Measurements from ENCODE around the gene ALOX15B.
"Not testable (repeated sequence)": the region's sequence is repeated elsewhere in the genome, so short reads cannot be mapped to it uniquely, and the experiment has no call there.

Gene ALOX15B

GRCh38 chr17:8012045-8012580 is 26.7 kb upstream of the ALOX15B start:
- DNase-seq, result no peak
- in situ Hi-C loops (cut with MboI; ENCODE audit: low pct_unique_long_range_greater_than_20kb, low sequenced_read_pairs), result no loop called here

DNA sequence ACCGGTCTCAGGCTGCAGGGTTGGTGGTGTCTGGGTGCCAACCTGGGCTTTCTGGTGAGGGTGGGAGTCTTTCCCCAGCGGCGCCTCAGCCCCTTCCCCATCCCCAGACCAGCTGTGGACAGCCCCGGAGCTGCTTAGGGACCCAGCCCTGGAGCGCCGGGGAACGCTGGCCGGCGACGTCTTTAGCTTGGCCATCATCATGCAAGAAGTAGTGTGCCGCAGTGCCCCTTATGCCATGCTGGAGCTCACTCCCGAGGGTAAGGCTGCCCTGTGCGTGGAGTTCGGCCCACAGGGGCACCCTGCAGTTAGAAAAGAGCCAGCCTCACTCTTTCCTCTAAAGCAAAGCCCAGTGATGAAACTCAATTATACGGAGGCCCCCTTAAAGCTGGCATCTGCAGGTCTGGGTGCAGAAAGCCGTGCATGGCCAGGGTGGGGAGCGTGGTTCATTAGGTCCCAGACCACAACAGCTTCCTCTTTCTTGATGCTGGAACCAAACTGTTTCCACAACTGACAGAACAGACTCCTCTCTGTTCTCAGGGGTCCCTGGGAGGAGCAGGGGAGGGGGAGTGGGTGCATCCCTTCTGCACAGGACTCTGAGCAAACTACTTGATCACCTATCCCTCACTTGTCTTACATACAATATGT is 25.7 kb upstream of the ALOX15B start:
- DNase-seq, result peak; percentile 60
- in situ Hi-C loops (cut with MboI; ENCODE audit: low pct_unique_long_range_greater_than_20kb, low sequenced_read_pairs), result no loop called here

DNA sequence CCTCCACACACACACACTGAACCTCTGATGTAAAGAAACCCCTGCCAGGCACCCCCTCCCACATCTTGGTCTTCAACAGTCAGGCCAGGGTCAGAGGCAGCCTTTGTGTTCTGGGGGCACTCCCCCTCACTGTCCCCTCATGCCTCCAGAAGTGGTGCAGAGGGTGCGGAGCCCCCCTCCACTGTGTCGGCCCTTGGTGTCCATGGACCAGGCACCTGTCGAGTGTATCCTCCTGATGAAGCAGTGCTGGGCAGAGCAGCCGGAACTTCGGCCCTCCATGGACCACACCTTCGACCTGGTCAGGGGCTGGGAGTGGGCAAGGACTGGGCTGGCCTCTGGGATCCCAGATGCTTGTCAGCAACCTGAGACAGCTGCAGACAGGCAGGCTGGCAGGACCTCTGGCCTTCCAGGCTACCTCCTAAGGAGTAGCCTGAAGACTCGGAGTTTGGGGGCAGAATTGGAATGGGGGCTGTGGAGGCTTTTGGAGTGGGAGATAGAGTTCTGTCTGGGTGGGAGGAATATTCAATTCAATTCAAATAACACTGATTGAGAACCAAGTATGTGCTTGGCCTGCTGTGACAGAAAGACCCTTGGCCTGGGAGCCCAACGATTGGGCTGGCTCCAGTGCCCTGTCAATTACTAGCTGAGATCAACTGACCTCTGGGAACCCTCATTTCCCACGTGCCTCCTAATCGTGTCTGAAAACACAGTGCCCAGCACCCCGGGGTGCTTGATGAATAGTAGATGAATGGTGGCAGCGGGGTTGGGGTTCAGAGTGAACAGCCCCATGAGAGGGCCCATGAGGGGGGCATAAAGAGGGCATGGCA is 24.9 kb upstream of the ALOX15B start:
- in situ Hi-C loops (cut with MboI; ENCODE audit: low pct_unique_long_range_greater_than_20kb, low sequenced_read_pairs), result no loop called here
- no peak for DNase-seq

GRCh38 chr17:8014558-8014850 is 24.4 kb upstream of the ALOX15B start:
- no peak for DNase-seq
- in situ Hi-C loops (cut with MboI; ENCODE audit: low pct_unique_long_range_greater_than_20kb, low sequenced_read_pairs), result no loop called here

- in situ Hi-C loops (cut with MboI; ENCODE audit: low pct_unique_long_range_greater_than_20kb, low sequenced_read_pairs), result no loop called here
- no peak for DNase-seq
These were observed 23.5 kb upstream of the ALOX15B start for GRCh38 chr17:8015236-8015956.

DNA sequence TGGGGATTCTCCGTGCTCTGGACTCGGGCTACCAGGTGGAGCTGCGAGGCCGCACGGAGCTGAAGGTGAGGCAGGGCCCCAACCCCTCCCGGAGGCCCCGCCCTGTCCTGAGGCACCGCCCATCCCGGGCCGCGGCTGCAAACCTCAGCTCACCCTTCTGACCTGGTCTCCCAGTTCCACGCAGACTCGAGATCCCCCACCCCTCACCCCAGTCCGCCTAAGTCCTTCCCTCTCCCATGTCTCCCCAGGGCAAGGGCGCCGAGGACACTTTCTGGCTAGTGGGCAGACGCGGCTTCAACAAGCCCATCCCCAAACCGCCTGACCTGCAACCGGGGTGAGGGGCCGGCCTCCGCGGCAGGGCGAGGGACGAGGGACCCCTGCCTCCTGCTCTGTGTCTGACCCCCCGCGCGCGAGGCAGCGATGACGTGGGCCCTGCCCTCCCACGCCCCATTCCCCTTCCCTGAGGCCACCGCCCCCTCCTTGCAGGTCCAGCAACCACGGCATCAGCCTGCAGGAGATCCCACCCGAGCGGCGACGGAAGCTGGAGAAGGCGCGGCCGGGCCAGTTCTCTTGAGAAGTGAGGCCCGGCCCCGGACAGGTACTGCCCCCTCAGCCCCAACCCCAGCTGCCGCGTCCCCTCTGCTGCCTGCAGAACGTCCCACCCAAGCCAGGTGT is 22.8 kb upstream of the ALOX15B start:
- in situ Hi-C loops (cut with MboI; ENCODE audit: low pct_unique_long_range_greater_than_20kb, low sequenced_read_pairs), result no loop called here
- no peak for DNase-seq

DNA sequence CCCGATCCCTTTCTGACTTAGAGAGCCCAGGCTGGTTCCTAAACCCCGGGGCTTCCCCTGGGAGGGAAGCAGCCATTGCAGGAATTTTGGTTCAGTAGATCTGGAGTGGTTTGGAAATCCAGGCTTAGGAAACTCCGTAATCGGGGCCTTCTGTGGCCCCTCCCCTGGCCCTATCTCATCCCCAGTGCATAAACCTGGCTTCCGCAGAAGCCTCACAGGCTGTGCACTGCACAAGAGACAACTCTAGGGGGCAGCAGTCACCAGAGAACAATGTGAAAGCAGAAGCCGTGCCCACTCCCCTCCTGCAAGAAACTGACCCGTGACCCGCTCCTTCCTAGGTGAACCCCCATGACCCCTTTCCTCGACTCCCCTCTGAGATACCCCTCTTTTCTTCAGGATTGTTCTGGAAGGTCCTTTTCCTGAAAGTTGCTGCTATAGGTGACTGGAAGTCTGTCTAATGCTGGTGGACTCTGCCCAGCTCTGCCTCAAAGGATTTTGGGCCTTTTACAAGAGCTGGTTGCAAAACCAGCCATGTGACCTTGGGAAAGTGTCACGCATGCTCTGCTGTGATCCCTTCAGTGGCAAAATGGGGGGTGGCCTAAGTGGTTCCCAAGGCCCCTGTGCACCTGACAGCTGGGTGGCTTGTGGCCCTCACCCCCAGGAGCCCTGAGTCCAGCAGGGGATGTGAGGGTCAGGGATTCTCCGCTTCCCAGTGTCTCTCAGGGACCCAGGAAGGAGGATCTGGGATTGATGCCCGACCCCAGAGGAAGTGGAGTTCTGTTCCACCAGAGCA is 22.0 kb upstream of the ALOX15B start:
- in situ Hi-C loops (cut with MboI; ENCODE audit: low pct_unique_long_range_greater_than_20kb, low sequenced_read_pairs), result no loop called here
- peak; percentile 91 for DNase-seq

- in situ Hi-C loops (cut with MboI; ENCODE audit: low pct_unique_long_range_greater_than_20kb, low sequenced_read_pairs), result no loop called here
- DNase-seq, result peak; percentile 43
These were observed 20.4 kb upstream of the ALOX15B start for GRCh38 chr17:8018436-8018835.

- in situ Hi-C loops (cut with MboI; ENCODE audit: low pct_unique_long_range_greater_than_20kb, low sequenced_read_pairs), result no loop called here
- no peak for DNase-seq
These were observed 19.7 kb upstream of the ALOX15B start for GRCh38 chr17:8019166-8019565.

DNA sequence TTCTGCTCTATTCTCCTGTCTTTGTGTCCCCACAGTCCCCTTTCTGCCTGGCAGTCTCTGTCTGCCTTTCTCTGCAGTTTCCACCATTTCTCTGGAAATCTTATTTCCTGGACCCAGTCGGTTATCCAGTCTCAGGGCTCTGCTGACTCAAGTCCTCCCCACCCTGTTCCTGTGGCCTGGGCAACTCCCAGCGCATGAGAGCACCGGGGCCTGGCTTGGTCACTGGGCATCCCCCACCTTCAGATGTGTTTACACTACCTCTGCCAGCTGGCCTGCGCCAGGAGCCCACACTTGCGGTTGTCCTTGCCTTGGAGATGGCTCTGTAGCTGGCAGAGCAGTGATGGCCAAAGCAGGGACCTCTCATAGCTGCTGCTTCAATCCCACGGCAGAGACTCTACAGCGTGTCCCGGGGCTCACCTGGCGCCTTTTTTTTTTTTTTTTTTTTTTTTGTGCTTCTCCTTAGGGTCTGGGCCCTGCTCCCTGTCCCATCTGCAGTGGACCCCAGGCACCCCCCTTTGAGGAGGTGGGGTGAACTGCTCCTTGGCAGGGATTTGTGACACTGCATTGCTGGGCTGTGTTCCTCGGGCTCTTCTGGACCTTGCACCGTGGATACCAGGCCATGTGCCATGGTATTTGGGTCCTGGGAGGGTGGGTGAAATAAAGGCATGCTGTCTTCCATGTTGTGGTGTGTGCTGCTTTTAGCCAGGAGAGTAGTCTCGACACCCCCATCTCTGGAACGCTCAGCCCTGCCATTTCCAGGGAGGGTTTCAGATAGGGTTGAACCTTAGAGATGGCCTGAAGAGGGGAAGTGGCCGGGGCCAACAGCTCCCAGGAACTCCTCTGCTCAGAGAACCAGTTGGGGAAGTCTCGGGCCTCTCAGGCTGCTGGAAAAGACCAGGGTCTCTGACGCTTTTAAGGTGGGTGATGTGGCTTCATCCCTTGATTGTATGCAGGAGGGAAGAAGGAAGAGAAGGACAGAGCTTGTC is 18.9 kb upstream of the ALOX15B start:
- DNase-seq, result no peak
- in situ Hi-C loops (cut with MboI; ENCODE audit: low pct_unique_long_range_greater_than_20kb, low sequenced_read_pairs), result no loop called here

- in situ Hi-C loops (cut with MboI; ENCODE audit: low pct_unique_long_range_greater_than_20kb, low sequenced_read_pairs), result no loop called here
- DNase-seq, result no peak
These were observed 17.9 kb upstream of the ALOX15B start for GRCh38 chr17:8020776-8021564.

DNA sequence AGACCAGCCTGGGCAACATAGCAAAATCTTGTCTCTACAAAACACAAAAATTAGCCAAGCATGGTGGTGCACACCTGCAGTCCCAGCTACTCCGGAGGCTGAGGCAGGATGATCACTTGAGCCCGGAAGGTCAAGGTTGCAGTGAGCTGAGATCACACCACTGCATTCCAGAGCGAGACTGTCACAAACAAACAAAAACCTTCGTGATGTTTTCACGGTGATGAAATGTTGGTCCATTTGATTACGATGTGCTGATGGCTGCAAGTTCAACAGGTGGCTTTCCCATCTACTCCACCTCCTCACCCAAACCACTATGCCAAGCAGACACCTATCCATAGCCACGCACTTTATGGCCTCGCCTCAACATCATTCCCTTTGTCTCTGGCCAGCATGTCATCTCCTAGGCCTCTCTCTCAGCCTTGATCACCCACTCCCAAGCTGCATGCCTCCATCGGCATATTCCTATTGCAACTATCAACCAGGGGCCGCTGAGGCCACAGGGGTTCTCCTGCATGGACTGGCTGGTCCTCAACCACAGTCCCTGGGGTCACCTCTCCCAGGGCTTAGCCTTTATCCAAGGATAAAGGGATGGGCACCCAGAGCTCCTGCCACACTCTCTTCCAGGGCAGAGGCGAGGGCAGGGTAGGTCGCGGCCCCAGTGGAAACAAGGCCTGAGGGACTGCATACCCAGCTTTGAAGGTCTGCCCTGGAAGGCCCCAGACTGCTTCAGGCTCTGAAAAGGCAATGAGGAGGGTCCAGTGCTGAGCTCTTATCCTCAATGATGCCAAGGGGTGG is 17.1 kb upstream of the ALOX15B start:
- in situ Hi-C loops (cut with MboI; ENCODE audit: low pct_unique_long_range_greater_than_20kb, low sequenced_read_pairs), result no loop called here
- no peak for DNase-seq

DNA sequence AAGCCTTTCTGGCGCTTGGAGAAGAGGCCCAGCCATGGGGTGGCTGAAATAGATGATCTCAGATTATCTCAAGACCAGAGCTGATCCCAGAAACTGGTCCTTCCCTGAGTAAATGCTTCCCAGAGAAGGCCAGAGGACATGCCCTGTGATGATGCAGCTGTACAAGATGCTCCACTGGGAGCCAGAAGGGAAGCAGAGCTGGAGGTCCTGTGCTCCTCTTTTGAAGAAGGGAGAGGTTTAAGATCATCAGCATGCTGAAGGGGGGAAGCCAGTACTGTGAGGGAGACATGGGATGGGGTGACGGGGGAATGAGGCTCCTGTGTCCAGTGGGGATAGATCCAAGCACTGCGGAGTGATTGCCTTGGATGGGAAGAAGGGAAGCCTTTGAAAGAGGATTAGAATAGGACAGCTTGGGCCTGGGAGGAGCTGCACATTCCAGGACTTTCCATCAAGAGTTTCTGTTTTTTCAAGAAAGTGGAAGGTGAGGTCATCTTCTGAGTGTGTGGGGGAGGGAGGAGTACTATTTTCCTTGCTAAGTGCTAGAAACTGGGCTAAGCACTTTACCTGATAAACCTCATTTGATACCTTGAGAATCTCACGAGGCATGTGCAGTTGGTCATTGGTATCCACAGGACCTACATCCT is 16.4 kb upstream of the ALOX15B start:
- in situ Hi-C loops (cut with MboI; ENCODE audit: low pct_unique_long_range_greater_than_20kb, low sequenced_read_pairs), result no loop called here
- no peak for DNase-seq

DNA sequence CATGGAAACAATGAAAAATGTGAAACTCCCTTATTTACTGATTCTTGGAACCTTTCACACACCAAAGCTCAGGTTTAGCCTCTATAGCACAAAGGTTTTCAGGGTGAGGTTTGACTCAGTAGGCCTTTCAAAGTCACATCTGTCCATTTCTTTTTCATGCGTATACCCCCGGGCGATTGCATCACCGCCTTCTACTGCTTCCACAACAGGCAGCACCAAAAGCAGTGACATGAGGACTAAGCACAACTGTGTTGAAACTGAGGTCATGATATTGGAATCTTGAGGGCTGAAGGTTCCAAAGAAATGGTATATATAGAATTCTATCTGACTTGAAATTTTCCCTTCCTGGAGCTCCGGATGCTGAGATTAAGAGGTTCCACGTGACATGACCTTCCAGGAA is 14.7 kb upstream of the ALOX15B start:
- in situ Hi-C loops (cut with MboI; ENCODE audit: low pct_unique_long_range_greater_than_20kb, low sequenced_read_pairs); DNase-seq: not testable (repeated sequence)

DNA sequence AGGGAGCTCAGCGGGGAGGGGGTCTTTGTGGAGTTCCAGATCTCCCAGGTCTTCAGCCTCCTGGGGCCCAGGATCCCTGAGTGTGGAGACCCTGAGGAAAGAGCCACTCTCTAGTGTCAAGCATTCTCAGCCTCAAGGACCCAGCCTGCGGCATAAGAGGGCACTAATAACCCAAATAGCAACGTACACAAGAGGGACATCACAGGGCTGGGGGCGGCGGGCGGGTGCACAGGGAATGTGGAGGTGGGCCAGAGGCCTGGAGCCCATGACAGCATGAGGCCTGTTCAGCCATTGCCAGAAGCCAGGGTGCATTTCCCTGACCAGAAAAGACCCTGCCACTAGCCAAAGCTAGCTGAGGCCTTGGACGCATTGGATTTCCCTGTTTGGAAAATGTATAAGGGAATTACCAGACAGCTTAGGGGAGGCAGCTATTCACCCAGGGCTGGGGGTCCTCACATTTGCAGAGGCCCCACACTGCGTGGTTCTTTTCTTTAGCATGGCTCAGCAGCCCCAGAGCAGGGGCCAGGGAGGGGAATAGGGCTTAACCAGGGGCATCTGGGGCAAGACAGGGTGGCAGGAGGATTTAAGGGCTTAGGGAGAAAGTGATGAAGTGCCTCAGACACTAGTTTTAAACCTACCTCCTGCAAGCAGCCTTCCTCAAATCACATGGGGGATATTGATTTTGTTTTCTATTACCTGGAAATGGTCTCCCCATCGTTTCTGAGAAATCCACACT is 13.5 kb upstream of the ALOX15B start:
- no peak for DNase-seq
- in situ Hi-C loops (cut with MboI; ENCODE audit: low pct_unique_long_range_greater_than_20kb, low sequenced_read_pairs), result no loop called here
